HL-60 (cell line): Measurements from ENCODE around the gene ANO5.

Experiments
- POLR2AphosphoS5 ChIP-seq: IDR thresholded peaks from 2 replicates; pipeline ENCODE4 v1.6.1; 2012; ENCODE audit warnings: low read depth
- TF ChIP-seq, protein P1 (sequence below): IDR thresholded peaks from one replicate; pipeline ENCODE4 v1.5.1; 2011; ENCODE audit warnings: low read length, control low read depth, inconsistent platforms; ENCODE audit not compliant: insufficient read depth

GRCh38 chr11:22225190-22225589 is 32.3 kb downstream of the ANO5 start:
- TF ChIP-seq, protein P1, sequence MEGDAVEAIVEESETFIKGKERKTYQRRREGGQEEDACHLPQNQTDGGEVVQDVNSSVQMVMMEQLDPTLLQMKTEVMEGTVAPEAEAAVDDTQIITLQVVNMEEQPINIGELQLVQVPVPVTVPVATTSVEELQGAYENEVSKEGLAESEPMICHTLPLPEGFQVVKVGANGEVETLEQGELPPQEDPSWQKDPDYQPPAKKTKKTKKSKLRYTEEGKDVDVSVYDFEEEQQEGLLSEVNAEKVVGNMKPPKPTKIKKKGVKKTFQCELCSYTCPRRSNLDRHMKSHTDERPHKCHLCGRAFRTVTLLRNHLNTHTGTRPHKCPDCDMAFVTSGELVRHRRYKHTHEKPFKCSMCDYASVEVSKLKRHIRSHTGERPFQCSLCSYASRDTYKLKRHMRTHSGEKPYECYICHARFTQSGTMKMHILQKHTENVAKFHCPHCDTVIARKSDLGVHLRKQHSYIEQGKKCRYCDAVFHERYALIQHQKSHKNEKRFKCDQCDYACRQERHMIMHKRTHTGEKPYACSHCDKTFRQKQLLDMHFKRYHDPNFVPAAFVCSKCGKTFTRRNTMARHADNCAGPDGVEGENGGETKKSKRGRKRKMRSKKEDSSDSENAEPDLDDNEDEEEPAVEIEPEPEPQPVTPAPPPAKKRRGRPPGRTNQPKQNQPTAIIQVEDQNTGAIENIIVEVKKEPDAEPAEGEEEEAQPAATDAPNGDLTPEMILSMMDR, result no peak
- no peak for TF ChIP-seq POLR2AphosphoS5
